HCT116 (cell line): ENCODE results near the gene JPT1. TPM values are rescaled to one million over a fixed set of nuclear protein-coding genes. Genes with fewer than 3 reads are reported as not detected.

Experiments used
- ATAC-seq: fragments of 200-7000 bp; cut with Tn5 transposase; 2 replicates; pipeline ENCODE4 v1.9.1; 2020; ENCODE audit warnings: mild to moderate bottlenecking, moderate library complexity
- BruUV-seq: library from RNA; stranded (reverse); fragments of 400-500 nt; replicated peaks from 2 replicates; lab custom pipeline; 2021; lab: Mats Ljungman, UMichigan
- CTCF ChIA-PET: fragments of 300-600 bp; sonication (Branson Sonifier 250); formaldehyde crosslinking; loops from one replicate; lab custom pipeline; 2021; ENCODE audit warnings: antibody characterized with exemption; lab: Charles Lee
- POLR2A ChIA-PET: fragments of 300-600, 350-600 bp; sonication (Branson Sonifier 250); formaldehyde crosslinking; loops from one replicate; lab custom pipeline; 2021; ENCODE audit warnings: antibody characterized with exemption; lab: Charles Lee
- RAD21 ChIA-PET, 2 experiments: fragments of 300-600 bp; sonication (Branson Sonifier 250); formaldehyde crosslinking; loops; one replicate each; lab custom pipeline; 2023; ENCODE audit warnings: low total read pairs in 2 of 2; ENCODE audit not compliant: uncharacterized antibody in 2 of 2, unreplicated experiment in 2 of 2, low non-redundant PET in 1 of 2; lab: Charles Lee
- DNase-seq: peaks from one replicate; pipeline ENCODE4 v3.0.0-alpha.2; 2010; ENCODE audit warnings: low read depth, low spot score
- H2AFZ ChIP-seq: fragments of 200-600 bp; shearing (Covaris generic), sonication (generic); 2 replicates; pipeline ENCODE4 v1.6.1; 2017; ENCODE audit warnings: low read depth, mixed run types, mixed read lengths, antibody characterized with exemption, low read length; ENCODE audit not compliant: poor library complexity, severe bottlenecking
- H3K27ac ChIP-seq: 2 replicates; pipeline ENCODE4 v1.5.1; 2012; ENCODE audit warnings: low read depth, low read length
- H3K27me3 ChIP-seq: fragments of 200-600 bp; sonication (generic); 2 replicates; pipeline ENCODE4 v1.6.1; 2016; ENCODE audit warnings: mixed run types, low read length, mixed read lengths; ENCODE audit not compliant: insufficient read depth
- H3K36me3 ChIP-seq, 2 experiments: fragments of 200-500 bp in 1 of 2; fragments of 200-600 bp in 1 of 2; sonication (Bioruptor generic) in 1 of 2; sonication (generic) in 1 of 2; 2 replicates each; pipeline versions ENCODE4 v1.5.1 to v1.6.1; 2014 to 2016; ENCODE audit warnings: low read length in 2 of 2, inconsistent platforms in 1 of 2, mixed read lengths in 1 of 2, mixed run types in 1 of 2; ENCODE audit not compliant: insufficient read depth in 2 of 2, control insufficient read depth in 1 of 2
- H3K4me1 ChIP-seq, 2 experiments: fragments of 200-600 bp in 1 of 2; sonication (generic) in 1 of 2; 2 replicates each; pipeline versions ENCODE4 v1.5.1 to v1.6.1; 2012 to 2017; ENCODE audit warnings: low read length in 2 of 2, inconsistent platforms in 1 of 2, mild to moderate bottlenecking in 1 of 2, mixed read lengths in 1 of 2, mixed run types in 1 of 2, moderate library complexity in 1 of 2; ENCODE audit not compliant: insufficient read depth in 2 of 2, control insufficient read depth in 1 of 2
- H3K4me2 ChIP-seq: fragments of 200-600 bp; sonication (generic); 2 replicates; pipeline ENCODE4 v1.6.1; 2017; ENCODE audit warnings: mixed run types, low read length, mixed read lengths
- H3K4me3 ChIP-seq, 2 experiments: fragments of 200-600 bp in 1 of 2; sonication (generic) in 1 of 2; replicated peaks in 1 of 2; 2 replicates each; pipeline ENCODE4 v1.5.1; 2011 to 2016; ENCODE audit warnings: low read length in 2 of 2, control low read depth in 1 of 2, low read depth in 1 of 2, mild to moderate bottlenecking in 1 of 2, mixed read lengths in 1 of 2, mixed run types in 1 of 2
- H3K79me2 ChIP-seq: fragments of 200-600 bp; sonication (generic); 2 replicates; pipeline ENCODE4 v1.6.1; 2017; ENCODE audit warnings: mild to moderate bottlenecking, mixed run types, low read length, moderate library complexity, mixed read lengths; ENCODE audit not compliant: insufficient read depth
- H3K9ac ChIP-seq: fragments of 200-600 bp; sonication (generic); 2 replicates; pipeline ENCODE4 v1.6.1; 2016; ENCODE audit warnings: low read length, mixed read lengths
- H3K9me2 ChIP-seq: fragments of 200-600 bp; sonication (generic), shearing (Covaris generic); 2 replicates; pipeline ENCODE4 v1.6.1; 2017; ENCODE audit warnings: mixed run types, mild to moderate bottlenecking, moderate library complexity; ENCODE audit not compliant: insufficient read depth
- H3K9me3 ChIP-seq, 2 experiments: fragments of 200-500 bp in 1 of 2; fragments of 200-600 bp in 1 of 2; sonication (Bioruptor generic) in 1 of 2; sonication (generic) in 1 of 2; 2 replicates each; pipeline ENCODE4 v1.6.1; 2014 to 2017; ENCODE audit warnings: low read length in 2 of 2, mixed read lengths in 2 of 2, inconsistent platforms in 1 of 2, low read depth in 1 of 2, mild to moderate bottlenecking in 1 of 2, mixed run types in 1 of 2, moderate library complexity in 1 of 2; ENCODE audit not compliant: control insufficient read depth in 1 of 2, insufficient read depth in 1 of 2
- H4K20me1 ChIP-seq: fragments of 200-600 bp; sonication (generic), shearing (Covaris generic); 2 replicates; pipeline ENCODE4 v1.6.1; 2017; ENCODE audit warnings: mixed run types, mild to moderate bottlenecking, moderate library complexity; ENCODE audit not compliant: insufficient read depth
- ELF1 ChIP-seq: IDR thresholded peaks from 2 replicates; pipeline ENCODE4 v1.6.1; 2012; ENCODE audit warnings: low read depth, borderline replicate concordance
- YY1 ChIP-seq: IDR thresholded peaks from 2 replicates; pipeline ENCODE4 v1.6.1; 2011; ENCODE audit warnings: low read length, low read depth, moderate library complexity, mild to moderate bottlenecking; ENCODE audit not compliant: insufficient replicate concordance; ENCODE audit errors: extremely low read depth
- intact Hi-C: fragments of 100-400 bp; cut with micrococcal nuclease; formaldehyde crosslinking; loops from 2 replicates; pipeline ENCODE4 v1.10.0; 2022
- total RNA-seq: library from RNA; stranded (reverse); gene quantifications from one replicate; pipeline ENCODE4 v1.2.1, GENCODE V29; 2021; ENCODE audit not compliant: unreplicated experiment
- TF ChIP-seq, protein P1 (sequence below), 3 experiments: fragments of 200-600 bp in 1 of 3; sonication (generic) in 1 of 3; IDR thresholded peaks in 2 of 3; conservative IDR thresholded peaks in 1 of 3; 2 replicates each; pipeline ENCODE4 v1.5.1; 2012 to 2017; ENCODE audit warnings: low read depth in 2 of 3, low read length in 2 of 3, antibody characterized with exemption in 1 of 3, borderline replicate concordance in 1 of 3, control low read depth in 1 of 3, mild to moderate bottlenecking in 1 of 3, mixed read lengths in 1 of 3, mixed run types in 1 of 3, moderate library complexity in 1 of 3; ENCODE audit not compliant: insufficient read depth in 1 of 3

The JPT1 gene
- total RNA-seq, 1 experiment from 2014 or later = 575 TPM

DNA sequence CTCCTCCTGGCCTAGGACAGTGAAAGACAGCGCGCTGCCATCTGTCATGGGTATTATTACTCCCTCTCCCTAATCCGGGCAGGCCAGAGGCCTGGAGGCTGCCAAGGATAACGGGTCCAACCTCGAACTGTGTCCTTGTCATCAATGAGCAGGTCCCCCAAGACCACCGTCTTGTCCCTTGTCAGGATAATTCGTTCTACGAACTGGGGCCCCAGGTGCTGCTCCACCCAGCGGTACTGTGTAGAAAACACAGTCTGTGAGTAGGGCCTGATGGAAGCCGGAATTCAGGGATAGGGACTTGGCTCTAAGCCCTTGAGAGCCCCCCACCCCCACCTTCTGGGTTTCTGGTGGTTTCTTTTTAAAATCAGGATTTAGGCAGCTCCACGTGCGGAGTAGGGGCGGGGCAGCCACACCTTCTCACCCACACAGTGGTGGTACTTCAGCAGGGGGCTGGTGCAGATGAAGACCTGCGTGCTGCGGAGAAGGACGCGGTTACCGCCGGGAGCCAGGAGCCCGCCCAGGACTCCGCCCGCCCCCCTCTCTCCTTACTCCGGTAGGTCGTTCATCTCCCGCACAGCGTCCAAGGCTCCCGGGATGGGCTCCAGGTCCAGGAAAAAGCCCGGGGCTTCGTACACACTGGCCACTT, 23.6 kb downstream of the JPT1 start:
- intact Hi-C loops = loop anchor here (1.0 kb wide), 2 partner anchors 16 to 41 kb away; no protein-coding TSS in a partner anchor
- POLR2A ChIA-PET = interaction anchor here (0.7 to 2.2 kb wide), 16 partner anchors 9 to 169 kb away, joined by 3 to 7 read pairs (median 4); partner anchors contain the start of genes ARMC7 and JPT1
- no peaks in the 10 kb centered on the region for H4K20me1 ChIP-seq
- no peaks in the 10 kb centered on the region for H3K27me3 ChIP-seq
- H3K4me3 ChIP-seq = peak overlapping the region; percentile 85
- peak; percentile 69 for DNase-seq
- TF ChIP-seq, protein P1, sequence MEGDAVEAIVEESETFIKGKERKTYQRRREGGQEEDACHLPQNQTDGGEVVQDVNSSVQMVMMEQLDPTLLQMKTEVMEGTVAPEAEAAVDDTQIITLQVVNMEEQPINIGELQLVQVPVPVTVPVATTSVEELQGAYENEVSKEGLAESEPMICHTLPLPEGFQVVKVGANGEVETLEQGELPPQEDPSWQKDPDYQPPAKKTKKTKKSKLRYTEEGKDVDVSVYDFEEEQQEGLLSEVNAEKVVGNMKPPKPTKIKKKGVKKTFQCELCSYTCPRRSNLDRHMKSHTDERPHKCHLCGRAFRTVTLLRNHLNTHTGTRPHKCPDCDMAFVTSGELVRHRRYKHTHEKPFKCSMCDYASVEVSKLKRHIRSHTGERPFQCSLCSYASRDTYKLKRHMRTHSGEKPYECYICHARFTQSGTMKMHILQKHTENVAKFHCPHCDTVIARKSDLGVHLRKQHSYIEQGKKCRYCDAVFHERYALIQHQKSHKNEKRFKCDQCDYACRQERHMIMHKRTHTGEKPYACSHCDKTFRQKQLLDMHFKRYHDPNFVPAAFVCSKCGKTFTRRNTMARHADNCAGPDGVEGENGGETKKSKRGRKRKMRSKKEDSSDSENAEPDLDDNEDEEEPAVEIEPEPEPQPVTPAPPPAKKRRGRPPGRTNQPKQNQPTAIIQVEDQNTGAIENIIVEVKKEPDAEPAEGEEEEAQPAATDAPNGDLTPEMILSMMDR (IDR thresholded peaks at IDR 0.05 in 2 of 3, conservative IDR thresholded peaks at IDR 0.05 in 1 of 3; ENCODE audit: borderline replicate concordance in 1 of 3, insufficient read depth in 1 of 3, low read depth in 2 of 3, low read length in 2 of 3) = peak in 2 of 3 experiments; percentile 77 to 86; a peak in 4 of 6 replicates
- TF ChIP-seq ELF1 (no peak), YY1 (peak; percentile 36)
- TF ChIP-seq, all 23 proteins: peak for 2
- Histone ChIP-seq H3K36me3 (peaks cover 4 to 38% of the 10 kb centered on the region in 2 experiments; a peak in 1 of 4 replicates), H3K9ac (peak overlapping the region; percentile 99), H3K9me3 (no peaks in the 10 kb centered on the region), H3K9me2 (no peaks in the 10 kb centered on the region), H3K4me1 (peaks cover 31 to 75% of the 10 kb centered on the region in 2 experiments), H3K4me2 (peak overlapping the region; percentile 86), H3K27ac (peak overlapping the region; percentile 99), H3K79me2 (peaks cover 65% of the 10 kb centered on the region), H2AFZ (no peak overlapping the region)
- TSS peak; percentile 63 for BruUV-seq
- CTCF ChIA-PET = interaction anchor here (0.6 to 4.9 kb wide), 11 partner anchors 10 to 169 kb away, joined by 3 to 50 read pairs (median 5); partner anchors contain the start of genes ARMC7 and MIF4GD
- ATAC-seq = peak; percentile 64
- RAD21 ChIA-PET = interaction anchor here (0.9 to 1.2 kb wide), 3 partner anchors 17 to 71 kb away, joined by 3 to 4 read pairs (median 3); no protein-coding TSS in a partner anchor
